OCI-M1 (cell line): ENCODE results near the gene ZNRF3.
"Not testable (repeated sequence)": the region's sequence is repeated elsewhere in the genome, so short reads cannot be mapped to it uniquely, and the experiment has no call there.

Experiments
- DNase-seq: peaks from one replicate; lab custom pipeline; 2025; lab: John Stamatoyannopoulos, UW

The ZNRF3 gene

DNA sequence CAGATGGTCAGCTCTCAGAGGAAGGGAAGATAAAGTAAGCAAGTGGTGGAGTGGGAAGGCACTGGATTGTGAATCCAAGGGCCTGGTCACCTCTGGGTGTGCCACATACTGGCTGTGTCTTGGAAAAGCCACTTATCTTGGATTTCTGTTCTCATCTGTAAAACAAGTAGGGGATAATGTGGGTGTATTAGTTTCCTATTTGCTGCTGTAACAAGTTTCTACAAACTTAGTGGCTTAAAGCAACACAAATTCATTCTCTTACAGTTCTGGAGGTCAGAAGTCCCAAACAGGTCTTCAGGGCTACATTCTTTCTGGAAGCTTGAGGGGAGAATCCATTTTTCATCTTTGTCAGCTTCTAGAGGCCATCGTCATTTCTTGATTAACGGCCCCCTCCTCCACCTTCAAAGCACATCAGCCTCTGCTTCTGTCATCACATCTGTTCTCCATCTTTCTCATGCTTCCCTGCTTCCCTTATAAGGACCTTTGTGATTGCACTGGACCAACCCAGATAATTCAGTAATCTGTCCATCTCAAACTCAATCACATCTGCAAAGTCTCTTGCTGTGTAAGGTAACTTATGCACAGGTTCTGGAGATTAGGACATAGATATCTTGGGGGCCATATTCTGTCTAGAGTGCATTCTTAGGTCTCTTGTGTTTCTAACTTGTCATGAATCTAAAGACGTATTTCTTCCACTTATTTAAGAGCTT lies 102.4 kb downstream of the ZNRF3 start:
- no peak for DNase-seq

DNA sequence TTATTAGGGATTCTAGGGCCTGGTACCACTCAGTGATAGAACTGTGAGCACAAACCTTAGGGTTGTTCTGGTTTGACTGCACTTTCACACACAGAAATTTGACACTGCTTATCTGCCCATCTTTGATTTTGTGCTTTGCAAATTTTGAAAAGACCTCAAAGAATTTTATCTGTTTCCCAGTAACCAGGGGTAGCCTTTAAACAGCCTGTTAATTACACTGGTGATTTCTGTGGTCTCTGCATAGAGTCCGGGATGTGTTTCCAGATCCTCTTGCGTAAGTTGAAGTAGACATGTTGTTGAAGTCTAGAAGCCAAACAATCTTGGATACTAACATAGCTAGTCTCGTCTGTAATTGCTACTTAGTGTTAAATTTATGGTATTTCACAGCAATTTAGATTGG lies 103.0 kb downstream of the ZNRF3 start:
- no peak for DNase-seq

DNA sequence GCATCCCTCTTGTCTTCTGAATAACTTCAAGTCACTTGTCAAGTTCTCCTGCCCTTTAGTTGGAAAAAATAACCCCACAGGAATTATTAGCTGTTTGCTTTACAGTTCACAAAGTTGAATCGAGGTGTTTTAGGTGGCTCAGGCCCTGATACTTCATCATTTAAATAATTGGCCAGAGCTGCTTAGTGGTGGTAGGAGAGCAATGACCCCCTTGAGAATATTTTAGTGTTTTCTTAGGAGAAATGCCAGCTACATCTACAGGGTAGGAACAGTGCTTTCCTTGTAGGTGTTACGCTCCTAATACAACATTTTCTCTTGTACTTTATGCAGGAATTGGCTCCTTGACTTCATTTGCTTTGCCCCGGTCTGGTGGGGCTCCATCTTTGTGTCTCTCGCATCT lies 105.1 kb downstream of the ZNRF3 start:
- no peak for DNase-seq

DNA sequence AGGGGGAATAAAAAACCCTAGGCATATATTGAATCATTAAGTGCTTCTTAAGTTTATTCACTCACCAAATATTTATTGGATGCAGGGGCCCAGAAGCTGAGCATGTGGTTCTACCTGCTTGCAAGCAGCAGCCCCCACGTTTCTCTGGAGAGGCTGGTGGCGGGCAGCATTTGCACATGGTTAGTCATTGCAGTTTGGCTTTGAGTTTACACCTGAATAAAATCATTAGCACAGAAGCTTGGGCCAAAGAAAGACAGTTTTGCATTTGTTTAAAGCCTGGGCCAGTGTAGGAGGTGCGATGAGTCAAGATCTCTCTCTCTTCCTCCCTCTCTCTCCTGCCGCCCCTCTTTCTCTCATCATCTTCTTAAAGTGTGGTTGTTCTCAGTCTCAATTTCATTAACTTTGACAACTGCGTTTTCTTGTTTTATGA lies 105.7 kb downstream of the ZNRF3 start:
- no peak for DNase-seq

DNA sequence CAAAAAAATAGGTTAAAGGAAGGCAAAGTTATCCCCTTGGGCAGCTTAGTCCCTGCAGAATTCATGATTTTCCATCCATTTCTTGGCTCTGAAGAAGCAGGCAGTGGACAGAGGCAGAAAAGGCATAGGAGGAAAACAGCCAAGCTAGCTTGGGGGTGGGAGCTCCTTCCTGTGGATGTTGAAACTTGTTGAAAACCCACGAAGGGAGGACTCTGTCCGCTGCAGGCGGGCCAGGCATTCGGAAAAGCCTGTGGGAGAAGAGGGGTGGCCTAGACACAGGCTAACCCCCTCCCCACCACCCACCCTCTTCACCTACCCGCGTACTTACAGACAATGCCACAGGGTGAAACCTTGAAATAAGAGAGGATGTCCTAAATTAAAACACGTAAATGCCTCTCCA lies 106.1 kb downstream of the ZNRF3 start:
- no peak for DNase-seq

DNA sequence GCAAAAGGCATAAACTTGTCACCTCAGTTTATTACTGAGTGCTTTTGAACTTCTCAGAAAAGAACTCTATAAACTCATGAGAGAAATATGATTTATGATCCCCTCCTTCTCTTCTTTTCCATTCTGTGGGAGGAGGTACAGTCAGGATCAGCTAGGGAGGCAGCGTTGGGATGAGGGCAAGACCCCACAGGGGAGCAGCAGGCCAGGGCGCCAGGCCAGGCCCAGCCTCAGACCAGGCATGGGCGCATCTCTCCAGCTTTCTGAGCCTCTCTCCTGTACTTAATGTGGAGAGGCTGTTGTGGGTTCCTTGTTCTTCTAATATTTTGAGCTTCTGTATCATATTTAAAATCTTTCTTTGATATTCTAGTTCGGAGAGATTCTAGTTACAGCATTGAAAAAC lies 106.5 kb downstream of the ZNRF3 start:
- no peak for DNase-seq

DNA sequence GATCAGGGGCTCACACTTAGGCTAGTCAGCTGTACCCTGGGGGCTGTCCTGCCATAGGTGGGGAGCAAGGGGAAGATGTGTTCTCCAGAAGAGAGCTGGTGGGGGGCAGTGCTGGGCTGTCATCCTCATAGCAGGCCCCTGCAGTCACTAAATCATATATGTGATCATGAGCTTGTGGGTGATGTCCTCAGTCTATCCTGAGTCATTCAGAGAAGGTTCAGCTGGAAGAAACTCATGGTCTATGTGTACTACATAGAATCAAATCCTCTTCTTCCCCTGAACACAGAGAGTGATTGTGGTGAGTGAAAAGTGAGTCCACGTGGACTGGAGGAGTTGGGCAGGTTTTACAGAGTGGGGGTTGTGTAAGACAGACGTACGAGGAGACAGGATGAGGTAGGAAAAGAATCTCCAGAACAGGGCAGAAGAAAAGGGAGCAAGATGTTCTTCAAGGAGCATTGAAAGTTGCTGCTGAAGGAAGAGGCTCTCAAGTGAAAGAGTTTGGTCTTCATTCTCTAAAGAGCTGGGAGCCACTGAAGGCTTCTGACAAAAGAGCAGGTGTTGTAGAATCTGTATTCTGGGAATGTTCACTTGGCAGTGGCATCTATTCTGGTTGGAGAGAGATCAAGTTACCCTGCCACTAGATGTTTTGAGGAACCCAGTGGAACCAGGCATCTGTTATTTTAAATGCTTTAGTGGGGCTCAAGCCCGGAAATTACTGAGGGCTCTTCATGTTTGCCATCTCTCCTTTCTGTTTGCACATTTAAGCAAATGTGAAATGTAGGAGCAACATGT lies 109.4 kb downstream of the ZNRF3 start:
- no peak for DNase-seq

DNA sequence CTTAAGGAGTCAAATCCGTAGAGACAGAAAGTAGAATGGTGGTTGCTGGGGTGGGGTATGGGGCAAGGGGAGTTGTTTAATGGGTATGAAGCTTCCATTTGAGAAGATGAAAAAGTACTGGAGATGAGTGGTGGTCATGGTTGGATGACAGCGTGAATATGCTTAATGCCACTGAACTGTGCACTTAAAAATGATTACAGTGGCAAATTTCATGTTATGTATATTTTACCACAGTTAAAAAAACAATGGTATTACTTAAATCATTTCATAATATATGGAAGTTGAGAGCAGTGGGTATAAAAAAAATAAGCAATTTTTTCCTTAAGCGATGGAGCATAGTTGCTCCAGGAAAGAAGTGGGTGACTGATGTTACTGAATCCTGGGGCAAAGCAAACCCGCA lies 111.2 kb downstream of the ZNRF3 start:
- no peak for DNase-seq

DNA sequence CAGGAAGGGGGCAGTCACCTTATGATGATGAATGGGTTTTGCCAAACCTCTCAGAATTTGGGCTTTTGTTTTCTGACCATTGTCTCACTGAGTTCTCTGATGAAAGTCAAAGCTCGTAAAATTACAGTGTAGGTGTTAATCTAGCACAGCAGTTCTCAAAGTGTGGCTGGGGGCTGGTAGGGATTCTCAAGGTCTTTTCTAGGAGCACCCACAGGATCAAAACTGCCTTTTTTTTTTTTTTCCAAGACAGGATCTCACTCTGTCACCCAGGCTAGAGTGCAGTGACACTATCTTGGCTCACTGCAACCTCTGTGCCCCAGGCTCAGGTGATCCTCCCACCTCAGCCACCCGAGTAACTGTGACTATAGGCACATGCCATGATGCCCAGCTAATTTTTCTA lies 112.2 kb downstream of the ZNRF3 start:
- DNase-seq, result no peak

DNA sequence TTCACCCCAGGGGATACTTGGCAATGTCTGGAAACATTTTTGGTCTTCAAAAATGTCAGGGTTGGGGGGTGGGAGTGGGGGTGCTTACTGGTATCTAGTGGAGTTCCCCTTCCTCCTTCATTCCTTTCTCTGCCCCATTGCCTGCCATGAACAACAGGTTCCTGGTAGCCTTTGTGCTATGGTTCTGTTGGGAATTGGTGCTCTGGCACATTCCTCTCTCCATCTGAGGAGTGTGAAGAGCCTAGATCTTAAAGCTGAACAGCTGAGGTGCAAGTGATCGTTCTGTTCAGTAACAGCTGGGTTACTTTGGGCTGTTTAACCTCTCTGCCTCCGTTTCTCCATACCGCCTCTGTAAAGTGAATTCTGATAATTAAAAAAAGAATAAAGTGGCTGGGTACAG lies 114.0 kb downstream of the ZNRF3 start:
- no peak for DNase-seq

DNA sequence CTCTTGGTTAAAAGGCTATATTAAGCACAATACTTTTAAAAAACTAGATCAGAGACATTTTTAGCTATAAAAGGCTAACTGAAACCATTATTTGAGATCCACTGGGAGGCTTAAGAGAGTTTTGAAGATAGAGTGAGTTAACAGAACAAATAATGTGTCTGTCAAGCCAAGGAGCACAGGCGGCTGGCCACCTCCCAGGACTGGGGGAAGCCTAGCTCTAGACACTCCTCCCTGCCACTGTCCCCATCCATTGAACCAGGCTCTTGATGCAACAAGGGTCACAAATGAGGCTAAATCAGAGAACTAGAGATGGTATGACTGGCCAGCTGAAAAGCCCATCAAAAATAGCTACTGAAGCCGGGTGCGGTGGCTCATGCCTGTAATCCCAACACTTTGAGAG lies 115.3 kb downstream of the ZNRF3 start:
- DNase-seq, result no peak

DNA sequence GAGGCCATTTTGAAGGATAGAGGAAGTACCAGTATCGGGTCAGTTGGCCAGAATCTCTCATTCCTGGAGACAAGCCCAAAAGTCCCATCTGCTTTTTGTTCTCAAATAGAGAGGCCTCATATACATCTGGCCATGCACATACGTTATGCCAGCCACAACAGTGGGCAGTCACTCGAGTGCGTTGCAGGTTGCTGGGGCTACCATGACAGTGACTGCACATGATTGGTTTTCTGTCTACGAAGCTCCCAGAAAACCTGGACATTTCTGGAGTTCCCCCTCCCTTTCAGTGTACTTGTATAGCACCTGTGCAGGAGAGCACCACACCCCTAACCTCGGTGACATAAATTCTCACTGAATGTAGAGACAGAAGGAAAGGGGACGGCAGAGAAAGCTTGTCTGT lies 116.1 kb downstream of the ZNRF3 start:
- no peak for DNase-seq

DNA sequence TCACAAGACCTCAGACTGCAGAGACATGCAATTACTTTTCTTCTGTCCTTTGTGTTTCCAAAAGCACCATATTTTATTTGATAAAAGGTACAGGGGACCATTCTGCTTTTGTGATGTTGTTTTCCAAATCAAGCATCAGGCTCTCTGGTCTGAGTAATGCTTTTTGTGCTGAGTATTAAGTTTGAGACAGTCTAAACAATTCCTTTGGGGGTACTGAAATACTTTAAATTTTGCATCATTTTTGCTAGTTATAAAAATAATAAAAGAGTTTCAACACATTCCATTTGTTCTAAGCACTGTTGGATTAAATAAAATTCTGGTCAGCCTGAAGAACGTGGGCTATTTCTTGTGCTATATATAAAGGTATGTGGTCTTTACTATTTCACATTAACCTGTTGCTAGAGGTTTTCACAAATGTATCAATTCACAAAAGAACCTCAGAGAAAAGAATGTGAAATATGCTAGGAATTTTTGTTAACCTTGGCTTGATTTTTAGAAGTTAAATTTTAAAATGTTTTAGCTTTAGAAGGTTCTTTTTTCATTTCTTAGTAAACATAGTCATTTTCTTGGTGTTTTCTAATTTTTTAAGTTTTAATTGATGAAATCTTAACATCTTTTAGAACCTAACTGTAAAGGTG lies 116.7 kb downstream of the ZNRF3 start:
- no peak for DNase-seq

DNA sequence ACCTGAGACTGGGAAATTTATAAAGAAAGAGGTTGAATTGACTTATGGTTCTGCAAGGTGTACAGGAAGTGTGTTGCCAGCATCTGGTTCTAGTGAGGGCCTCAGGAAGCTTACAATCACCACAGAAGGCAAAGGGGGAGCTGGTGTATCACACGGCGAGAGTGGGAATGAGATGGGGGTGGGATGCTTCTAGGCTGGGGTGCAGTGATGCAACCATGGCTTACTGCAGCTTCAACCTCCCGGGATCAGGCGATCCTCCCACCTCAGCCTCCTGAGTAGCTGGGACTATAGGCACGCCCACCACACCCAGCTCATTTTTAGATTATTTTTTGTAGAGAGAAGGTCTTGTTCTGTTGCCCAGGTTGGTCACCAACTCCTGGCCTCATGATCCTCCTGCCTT lies 117.3 kb downstream of the ZNRF3 start:
- DNase-seq, result no peak

DNA sequence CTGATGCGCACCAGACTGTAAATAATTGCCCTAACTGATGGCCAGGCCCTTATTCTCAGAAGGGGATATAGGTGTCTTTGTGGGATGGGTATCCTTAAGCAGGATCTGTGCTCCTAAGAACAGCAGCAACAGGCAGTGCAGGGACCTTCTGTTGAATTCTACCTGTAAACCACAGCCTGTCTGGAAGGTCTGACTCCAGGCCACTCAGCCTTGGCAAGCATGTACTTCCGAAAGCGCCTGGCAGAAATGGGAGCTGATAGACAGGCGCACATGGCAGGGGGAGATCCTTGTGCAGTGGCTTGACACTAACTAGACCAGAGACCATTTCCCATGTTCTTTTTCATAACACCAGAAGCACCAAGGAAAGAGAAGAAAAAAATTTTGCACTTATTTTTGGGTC lies 119.2 kb downstream of the ZNRF3 start:
- DNase-seq, result no peak

DNA sequence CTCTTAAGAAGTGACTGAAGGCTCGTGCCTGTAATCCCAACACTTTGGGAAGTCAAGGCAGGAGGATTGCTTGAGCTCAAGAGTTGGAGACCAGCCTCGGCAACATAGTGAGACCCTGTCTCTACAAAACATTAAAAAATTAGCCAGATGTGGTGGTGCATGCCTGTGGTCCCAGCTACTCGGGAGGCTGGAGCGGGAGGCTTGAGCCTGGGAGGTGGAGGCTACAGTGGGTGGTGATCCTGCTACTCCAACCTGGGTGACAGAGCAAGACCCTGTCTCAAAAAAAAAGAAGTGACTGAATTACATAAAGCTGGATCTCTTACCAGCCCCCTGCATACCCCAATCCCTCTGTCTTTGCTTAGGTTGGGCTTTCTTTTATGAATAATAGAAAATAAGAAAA lies 120.2 kb downstream of the ZNRF3 start:
- no peak for DNase-seq

DNA sequence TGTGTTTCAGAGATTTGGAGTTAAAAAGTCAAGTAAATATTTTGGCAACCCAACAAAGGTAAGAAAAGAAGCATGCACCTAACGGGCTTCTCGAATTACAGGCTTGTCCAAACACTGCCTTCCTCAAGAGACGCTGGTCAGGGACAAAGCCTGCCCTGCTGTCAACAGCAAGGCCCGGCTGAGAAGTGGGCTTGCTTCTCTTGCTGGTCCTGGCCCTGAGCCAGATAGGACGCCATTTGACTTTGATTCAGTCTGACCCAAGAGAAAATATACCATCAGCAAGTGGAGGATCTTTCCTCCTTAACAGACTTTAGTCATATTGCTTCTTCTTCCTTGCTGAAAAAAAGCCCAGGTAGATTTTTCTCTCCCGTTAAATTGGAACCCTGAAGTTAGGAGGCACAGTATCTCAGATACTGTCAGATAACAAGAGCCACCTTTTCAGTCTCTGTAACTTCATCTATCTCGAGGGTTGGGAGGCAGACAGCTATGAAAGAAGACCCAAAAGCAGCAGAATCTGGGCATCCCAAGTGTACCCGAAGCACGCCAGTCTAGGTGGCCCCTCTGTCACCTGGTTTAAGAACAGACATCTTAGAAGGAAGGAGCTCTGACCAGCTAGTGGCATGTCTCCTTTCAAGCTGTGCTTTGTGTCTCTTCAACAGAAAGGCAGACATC lies 120.7 kb downstream of the ZNRF3 start:
- no peak for DNase-seq

DNA sequence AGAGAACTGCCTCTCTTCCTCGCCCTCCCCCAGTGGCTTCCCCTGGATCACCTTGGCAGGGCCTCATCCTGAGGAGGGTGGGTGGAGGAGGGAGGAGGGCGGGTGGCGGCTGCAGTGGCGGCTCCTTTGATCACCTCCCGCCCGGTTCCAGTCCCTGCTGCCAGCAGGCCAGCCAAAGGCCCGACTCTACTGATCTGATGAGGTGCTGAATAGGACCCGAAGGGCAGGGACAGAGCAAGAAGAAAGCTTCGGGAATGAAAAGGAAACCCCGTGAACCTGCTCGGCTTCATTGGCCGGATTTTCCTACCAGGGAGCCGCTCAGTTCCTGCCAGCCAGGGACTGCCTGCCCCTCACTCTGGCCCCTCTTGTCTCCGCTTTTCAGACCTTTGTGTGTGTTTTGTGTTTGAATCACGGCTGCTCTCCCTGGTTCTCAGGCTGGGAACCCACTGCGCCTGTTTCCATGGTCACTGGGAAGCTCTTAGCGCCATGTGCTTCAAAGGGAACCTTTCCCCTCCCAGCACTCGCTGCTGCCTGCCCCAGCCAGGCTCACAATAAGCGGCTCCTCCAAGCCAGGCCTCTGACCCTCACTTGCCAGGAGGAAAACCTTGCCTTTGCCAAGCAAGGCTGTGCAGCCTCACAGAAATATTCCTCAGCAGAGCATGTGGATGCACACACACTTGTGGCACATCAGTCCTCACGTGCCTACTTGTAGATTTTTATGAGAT lies 121.4 kb downstream of the ZNRF3 start:
- DNase-seq, result no peak

DNA sequence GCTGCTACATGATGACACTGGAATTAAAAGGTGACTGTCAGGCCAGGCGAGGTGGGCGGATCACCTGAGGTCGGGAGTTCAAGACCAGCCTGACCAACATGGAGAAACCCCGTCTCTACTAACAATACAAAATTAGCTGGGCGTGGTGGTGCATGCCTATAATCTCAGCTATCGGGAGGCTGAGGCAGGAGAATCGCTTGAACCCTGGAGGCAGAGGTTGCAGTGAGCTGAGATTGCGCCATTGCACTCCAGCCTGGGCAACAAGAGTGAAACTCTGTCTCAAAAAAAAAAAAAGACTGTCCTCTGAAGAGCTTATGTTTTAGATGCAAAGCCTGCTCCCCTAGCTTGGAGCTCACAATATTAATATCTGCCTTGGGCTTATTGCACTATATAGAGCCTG lies 122.4 kb downstream of the ZNRF3 start:
- not testable (repeated sequence) for DNase-seq

DNA sequence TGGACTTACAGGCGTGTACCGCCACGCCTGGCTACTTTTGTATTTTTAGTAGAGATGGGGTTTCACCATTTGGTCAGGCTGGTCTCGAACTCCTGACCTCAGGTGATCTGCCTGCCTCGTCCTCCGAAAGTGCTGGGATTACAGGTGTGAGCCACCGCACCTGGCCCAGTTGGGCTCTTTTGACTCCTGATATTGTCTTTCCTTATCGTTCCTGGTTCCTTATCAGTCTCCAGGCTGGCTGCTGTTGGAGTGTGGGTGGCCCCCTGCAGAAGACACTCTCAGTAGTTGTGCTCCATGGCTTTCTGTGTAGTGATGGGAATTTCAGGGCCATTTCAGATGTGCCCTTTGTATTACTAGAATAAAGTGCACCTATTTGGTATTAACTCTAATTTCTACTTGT lies 123.0 kb downstream of the ZNRF3 start:
- no peak for DNase-seq

DNA sequence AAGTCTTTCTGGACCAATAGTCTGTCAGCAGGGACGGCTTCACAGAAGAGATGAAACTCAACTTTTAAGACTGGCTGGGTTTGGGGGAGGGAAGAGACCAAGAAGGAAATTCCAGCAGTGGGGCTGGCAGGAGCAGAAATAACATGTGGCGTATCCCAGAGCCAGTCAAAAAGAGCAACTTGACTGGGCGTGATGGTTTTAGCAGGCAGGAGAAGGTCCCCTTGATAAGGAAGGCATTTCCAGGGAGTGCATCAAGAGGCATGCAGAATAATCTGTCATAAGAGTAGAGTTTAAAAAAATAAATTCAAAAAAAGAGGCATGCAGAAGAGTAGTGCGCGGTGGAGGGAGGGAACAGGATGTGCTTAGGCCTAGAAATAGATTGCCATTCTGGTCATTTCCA lies 125.8 kb downstream of the ZNRF3 start:
- DNase-seq, result no peak
